GM21737 (cell line): Measurements from ENCODE around the gene STAT5B.

Source experiments
- ATAC-seq: cut with Tn5 transposase; IDR thresholded peaks from one replicate; pipeline ENCODE4 v1.9.1; 2021; ENCODE audit warnings: mild to moderate bottlenecking, moderate library complexity; ENCODE audit not compliant: unreplicated experiment

Gene STAT5B

DNA sequence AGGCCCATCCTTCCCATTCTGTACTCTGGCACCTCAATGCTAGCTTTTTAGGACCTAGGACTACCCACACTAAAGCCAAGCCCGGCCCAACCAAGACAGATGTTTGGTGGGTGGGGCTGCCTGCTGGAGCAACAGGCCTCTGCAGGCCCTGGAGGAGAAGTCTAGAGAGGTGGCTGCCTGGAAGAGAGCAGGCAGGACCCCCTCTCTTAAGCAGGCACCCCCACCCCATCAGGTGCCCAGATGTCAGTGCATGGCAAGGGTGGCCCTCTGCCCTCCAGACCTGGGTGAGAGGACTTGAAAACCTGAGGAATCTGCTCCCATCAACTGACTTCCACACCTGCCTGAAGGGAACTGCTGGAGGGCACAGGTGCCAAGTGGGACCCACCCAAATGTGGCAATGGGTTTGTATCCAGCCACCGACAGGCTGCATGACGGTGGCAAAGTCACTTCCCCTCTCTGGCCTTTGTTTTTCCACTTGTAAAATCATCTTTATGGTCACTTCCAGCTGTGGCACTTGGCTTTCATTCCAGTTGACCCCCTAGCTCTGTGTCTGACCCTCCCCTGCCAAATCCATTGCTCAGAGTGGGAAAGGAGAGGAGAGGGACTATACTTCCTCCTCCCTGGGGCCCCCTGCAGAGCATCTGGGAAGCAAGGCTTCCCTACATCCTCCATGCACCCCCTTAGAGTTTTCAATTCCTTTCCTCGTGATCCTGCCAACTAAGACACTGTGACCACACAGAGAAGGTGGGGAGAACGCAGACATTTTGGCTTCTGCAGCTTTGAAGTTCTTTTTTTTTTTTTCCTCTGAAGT lies 10.4 kb upstream of the STAT5B start:
- ATAC-seq: no peak

DNA sequence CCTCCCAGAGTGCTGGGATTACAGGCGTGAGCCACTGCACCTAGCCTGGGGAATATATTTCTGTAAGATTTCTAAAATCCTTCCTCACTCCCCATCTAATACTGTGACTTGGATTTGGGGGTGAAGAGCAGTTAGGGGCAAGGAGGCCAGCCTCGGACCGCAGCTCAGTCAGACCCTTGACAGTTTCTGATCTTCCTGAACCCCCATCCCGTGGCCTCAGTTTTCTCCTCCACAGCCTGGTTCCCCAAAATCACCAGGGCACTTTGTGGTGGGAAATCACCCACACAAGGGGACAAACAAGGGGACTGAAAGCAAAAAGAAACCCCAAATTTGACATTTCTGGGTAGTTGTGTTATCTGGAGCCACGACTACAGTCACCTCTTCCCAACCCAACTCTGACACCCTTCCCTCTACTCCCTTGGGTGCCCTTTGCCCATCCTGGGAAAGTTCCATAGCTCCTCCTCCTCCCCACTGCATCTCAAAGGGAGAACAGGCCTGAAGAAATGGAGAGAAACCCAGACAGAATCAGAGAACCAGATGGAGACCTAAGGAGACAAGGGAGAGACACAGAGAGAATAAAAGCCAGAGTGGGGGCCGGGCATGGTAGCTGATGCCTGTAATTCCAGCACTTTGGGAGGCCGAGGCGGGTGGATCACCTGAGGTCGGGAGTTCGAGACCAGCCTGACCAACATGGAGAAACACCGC lies 9.3 kb upstream of the STAT5B start:
- ATAC-seq: no peak

DNA sequence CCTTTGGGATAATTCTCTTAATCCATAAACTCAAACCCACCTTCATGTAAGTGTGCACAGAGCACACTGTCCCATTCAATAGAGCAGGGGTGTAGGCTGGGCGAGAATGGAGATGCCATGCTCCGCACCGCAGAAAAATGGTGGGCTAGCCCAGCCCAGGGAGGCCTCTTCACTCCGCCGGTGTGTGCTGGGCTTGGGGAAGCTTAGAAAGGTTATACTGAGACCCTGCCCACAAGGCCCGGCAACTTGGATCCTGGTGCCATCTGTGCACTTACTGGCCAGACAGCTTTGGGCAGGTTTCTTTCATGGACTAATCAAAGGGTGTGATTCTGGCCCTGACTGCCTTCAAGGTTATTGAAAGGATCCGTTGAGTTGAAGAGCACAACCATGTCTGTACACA lies 8.4 kb upstream of the STAT5B start:
- no peak for ATAC-seq

DNA sequence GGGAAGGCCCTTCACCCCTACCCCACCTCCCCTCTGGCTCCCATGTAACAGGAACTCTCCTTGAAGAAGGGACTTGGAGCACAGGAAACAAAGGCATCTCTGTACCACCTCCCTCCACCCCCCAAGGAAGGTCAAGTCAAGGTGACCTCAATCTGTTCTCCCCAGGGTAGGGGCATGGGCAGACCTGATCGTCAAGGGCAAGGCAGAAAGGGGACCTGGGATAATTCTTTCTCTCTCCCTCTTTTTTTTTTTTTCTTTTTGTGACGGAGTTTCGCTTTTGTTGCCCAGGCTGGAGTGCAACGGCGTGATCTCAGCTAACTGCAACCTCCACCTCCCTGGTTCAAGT lies 7.8 kb upstream of the STAT5B start:
- no peak for ATAC-seq

DNA sequence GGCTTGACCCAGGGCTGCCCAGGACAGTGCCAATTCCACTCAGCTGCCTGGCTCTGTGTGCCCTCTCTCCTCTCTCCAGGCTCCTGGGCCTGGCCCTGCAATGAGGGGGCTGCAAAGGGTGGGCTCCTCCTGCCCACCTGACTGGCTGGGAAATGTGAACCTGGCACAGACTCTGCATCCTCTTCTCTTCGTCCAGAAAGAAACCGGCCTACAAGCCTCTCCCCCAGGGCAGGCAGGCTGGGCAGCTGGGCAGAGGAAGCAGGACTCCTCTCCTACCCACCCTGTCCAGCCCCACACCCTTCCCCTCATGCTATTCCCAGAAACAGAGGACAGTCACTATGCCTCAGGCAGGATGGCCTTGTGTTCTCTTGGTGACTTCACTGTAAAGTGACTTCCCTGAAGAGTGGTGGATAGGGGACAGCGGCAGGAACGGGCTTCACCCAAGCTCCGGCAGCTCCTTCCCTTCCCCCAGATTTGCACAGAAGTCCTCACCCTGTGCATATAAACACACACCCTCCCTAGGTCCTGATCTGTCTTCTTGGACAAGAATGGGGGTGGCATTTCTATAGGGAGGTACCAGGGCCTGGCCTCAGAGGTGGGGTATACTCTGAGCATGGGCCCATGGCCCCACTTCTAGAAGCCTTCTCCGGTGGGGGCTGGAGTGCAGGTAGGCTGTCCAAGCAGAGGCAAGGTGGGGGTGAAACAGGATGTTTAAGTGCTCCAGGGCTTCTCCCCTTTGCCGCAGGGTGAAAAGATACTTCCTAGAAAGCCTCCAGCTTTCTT lies 7.2 kb upstream of the STAT5B start:
- ATAC-seq: no peak

DNA sequence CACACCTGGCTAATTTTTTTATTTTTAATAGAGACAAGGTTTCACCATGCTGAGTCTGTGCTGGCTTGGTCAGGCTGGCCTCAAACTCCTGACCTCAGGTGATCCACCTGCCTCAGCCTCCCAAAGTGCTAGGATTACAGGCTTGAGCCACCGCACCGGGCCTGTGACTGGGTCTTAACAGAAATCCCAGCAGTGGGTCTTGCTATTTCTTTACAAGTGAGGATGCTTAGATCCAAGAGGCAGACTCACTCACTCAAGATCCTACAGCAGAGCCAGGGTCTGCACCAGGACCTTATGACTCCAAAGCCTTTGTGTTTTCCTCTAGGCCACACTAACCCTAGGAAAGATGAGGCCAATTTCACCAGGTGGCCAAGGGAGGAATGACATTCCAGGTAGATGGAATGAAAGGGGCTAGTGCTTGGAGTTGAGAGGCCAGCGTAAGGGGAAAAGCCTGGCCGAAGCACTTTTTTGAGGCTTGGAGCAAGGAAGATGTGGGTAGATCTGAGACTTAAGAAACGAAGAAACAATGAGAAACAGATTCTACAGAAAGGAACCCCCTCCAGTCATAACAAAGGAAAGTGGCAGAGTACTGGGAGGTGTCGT lies 6.4 kb upstream of the STAT5B start:
- ATAC-seq: no peak

DNA sequence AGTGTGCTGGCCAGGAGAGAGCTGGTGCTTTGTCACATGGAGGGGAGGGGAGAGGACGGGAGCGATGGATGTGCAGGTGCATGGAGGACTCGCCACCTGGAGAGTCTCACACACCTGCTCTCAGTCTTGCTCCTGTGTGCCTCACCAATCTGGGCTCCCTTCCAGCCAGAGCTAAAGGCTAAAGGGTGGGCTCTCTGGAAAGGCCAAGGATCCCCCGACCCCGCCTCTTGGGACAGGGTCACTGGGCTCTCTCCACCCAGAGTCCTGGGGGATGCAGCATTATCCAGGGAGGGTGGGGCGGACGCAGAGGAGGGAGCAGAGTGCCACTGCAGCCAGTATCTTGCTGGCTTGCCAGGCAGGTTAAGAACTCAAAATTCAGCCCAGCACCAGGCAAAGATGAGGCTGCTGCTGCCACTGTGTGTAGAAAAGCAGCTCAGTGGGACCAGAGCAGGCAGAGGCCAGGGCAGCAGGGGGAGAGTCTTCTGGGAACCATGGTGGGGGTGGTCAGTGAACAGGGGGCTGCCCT lies 5.4 kb upstream of the STAT5B start:
- ATAC-seq: no peak

DNA sequence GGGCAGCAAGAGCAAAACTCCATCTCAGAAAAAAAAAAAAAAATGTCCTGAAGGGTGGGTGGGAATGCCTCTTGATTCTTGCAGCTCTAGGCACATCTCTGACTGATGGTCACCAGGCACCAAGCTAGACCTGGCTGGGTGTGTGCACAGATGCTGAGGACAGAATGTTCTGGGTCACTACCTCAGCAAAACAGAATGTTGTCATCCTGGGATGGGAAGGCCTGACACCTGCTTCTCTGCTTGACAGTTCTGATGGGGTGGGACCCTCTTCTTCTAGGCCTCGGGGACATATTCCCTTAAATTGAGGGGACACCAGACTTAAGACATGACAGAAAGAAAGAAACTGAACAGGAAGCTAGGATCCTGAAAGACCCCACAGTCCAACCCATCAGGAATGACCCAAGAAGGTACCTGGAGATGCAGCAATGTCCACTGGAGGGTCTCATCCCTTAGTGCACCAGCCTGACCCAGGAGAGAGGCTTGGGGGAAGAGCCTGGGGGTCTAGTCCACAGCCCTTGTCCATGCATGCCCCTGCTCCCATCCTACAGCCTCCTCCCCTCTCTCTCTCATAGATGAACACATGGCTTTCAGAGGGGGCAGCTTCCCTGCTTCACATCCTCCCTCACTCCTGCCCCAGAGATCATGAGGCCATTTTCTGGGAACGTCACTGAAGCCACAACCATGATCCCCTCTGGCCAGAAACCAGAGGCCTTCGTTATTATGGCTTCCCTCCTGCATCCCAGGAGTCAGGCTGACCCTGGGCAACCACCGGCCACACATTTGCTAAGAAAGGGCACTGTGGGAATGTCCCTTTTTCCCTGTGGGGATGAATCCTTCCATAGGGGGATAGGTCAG lies 3.8 kb upstream of the STAT5B start:
- ATAC-seq: no peak

DNA sequence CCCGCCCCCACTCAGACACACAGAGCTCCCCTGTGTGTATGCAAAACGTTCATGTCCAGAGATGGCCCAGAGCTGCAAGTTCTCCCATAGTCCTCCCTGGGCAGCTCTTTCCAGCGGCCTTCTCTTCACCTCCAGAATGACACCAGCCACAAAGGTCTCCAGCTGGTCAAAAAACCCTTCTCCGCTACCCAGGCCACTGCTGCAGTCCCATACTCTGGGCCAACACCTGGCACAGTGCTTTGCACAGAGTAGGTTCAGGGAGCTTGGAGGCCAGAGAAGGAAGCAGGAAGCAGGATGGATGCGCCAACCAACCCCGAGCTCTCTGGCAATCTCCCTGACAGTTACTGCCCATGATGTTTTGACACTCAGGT lies 1.1 kb upstream of the STAT5B start:
- no peak for ATAC-seq

DNA sequence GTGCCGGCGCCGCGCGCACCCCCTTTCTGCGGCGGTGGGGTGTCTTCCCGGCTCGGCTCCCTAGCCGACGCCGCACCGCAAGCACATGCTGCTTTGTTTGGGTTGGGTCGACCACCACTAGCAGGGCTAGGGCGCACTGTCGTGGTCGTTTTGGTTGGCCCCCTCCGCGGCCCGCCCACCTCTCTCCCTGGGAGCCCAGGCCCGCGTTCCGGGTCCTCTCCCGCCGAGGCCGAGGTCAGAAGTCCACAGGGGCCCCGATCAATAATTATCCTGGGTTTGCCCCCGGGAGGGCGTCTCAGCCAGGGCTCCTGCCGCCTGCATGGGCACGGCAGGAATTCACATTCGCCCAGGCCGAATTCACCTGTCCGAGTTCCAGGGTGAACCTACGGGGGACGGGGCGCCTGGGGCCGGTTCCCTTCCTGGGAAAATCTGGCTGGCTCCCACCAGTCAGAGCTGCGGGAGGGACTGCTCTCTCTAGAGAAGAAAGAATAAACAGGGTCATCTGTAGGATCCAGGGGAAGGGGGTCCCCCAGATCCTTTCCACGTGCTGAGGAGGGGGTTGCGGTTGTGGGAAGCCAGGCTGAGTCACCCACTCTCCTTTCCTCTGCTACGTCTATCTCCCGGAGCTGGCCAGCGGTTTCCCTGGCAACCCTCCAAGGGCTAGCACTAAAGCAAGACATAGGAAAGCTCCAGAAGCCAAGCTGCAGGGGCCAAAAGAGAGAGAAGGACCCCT lies 584 bp upstream of the STAT5B start:
- ATAC-seq: no peak

DNA sequence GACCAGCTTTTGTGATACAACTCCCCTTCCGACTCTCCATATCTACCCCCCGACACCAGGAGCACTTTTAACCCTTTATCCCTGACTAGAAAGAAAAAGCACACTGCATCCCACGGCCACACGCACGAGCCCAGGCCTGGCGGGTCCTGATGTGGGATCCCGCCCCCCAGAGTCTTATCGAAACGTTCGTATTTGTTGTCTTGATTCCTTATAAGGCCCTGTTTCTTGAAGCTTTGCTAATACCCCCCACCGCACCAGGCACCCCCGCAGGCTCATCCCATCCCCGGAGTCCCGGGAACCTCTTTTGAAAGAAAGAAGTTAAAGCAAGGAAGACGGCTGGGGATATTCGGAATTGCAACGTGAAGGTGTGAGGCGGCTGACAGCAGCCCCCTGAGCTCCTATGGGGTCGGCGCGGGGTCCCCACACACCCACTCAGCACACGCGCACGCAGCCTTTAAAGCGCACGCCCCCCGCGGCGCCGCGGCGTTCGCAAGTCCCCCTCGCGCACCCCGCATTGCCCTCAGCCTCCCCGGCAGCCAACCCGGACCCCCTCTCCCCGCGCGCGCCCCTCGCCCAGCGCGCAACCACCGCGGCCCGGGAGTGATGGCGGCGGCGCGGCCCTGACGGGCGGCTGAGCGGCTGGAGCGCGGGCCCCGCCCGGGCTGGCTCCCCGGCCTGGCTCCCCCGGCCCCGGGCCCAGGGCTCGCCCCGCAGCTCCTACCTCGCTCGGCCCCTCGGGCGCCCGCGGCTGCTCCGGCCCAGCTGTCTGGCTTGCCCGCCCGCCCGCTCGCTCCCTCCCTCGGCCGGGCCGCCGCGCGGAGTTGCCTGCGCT lies 448 bp downstream of the STAT5B start:
- ATAC-seq: peak; percentile 41

DNA sequence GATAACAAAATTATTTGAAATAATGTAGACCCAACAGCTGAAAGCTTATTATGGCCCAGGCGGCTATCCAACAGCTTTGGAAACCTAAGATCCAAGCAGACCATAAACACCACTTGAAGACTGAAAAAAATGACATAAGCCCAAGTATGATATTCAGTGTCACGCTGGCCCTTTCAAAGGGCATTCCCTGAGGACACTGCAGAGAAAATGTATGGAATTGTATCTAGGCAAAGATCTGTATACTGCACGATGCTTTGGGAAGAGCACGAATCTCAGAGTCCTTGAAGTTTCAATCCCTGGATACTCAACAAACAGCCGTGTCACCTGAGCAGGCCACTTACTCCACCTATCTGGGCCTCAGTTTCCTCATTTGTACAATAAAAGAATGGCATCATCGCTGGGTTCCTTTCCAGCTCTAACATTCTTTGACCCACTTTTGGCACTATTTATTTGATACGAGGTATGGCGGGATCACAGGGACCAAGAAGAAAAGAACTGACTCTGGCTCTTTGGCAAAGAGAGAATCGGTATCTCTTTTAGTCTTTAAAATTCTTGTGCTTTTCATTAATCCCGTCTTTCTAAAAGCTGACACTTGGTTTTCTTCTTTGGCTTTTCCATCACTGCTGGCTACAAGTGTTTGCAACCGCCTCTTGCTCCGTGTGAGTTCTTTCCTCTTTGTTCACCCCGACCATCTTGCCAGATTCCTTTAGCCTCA lies 1.2 kb downstream of the STAT5B start:
- no peak for ATAC-seq

DNA sequence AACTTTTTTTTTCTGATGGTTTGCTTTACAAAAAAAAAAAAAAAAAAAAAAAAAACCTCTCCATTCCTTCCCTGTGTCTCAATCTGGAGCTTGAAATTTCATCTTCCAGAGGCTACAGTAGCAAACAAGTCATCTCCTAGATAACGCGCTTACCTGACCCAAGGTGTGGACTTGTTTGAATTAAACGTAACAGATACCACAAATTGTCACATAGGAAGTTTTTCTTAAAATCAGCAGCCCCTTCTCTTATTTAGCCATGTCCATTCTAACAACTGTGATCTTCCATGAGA lies 2.0 kb downstream of the STAT5B start:
- no peak for ATAC-seq

DNA sequence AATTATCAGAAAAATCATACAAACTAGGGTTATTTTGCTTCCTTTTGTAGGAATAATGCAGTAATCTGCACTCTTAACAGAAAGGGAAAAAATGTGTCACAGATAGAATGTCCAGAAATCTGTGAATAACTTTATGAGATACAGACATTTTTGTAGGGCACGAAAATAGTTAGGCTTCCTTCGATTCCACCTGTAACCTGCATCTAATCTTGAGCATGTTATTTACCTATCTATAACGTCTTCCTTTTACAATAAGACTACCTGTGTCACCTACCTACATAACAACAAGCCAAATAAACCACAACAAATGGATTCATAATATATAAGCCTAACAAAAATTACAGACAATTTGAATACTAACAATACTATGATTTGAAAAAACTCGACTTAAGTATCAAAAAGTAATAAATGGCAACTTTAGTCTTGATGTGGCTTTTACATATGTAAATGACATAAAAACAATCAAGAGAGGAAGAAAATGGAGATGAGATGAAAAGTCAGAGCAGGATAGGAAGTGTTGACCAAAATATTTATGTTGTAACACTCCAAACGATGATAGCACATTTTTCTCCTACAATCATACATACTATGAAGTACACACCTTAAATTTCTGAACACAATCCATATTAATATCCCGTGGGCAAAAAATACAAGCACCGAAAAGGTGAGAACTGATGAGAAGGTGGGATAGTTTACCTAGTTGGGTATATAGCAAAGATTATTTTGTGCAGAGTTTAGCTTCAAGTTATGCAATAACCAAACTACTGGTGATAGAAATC lies 2.5 kb downstream of the STAT5B start:
- ATAC-seq: no peak

DNA sequence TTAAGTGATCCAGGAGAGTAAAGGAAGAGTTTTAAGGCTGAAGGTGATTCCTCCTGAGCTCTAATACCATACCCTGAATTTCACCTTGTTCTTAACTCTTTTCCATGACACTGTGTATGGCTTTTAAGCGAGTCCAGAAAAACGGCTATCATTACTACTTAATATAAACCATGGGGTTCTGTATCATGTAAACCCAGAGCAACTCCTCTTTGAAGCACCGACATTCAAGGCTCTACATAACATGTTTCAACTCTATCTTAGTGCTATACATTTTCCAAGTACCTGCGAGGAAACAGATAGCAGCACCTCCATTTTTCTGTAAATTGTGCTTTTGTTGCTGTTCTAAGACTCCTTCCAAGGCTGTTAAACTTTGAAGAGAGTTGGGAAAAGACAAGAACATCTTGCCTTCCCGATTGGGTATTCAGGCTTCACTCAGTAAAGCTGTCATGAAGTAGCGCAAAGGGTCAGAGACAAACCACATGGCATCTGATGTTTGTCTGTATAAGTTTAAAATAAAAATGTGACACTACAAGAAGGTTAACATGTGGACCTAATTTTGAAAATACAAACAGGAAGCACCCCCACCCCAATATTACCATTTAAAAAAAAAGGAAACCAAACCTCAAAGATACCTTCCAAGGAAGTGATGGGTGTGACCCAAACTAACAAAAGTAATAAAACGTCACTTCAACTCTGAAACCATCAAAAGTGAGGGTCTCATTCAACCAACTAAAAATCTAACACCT lies 3.9 kb downstream of the STAT5B start:
- ATAC-seq: no peak

DNA sequence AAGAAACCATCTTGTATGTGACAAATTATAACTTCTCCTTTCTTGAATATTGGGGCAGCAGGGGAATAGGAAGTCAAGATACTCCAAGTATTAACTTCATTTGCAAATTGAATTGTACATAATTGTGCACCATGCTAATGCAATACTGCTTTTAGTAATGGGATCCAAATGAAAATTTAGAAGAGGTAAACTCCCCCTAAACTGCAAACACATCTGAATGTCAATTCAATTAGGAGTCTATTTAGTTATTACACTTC lies 4.5 kb downstream of the STAT5B start:
- ATAC-seq: no peak
